Measurements from ENCODE around the gene ATRNL1.

The ATRNL1 gene

DNA sequence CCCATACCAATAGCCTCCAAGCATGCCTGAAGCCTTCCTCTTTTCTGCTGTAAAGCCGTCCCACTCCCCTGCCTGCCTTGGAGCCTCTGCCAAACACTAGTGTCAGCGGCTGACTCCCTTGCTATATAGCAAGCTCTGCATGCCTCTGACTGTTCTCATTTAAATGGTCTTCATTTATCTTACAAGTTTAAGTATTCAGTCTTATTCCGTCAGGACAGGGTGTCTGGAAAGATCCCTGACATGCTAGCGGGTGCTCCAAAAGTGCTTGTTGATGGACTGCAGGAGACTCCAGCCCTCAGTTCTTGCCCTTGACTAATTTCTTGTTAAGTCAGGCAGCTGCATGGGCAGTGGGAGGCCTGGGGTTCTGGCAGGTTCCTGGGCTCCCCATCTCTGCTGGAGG, 881.2 kb downstream of the ATRNL1 start:
- no peak overlapping the region for H3K27ac ChIP-seq (ENCODE audit: low read length)
- H3K4me1 ChIP-seq (ENCODE audit: low read length) = no peaks in the 10 kb centered on the region
- no peaks in the 10 kb centered on the region for H3K27me3 ChIP-seq (ENCODE audit: low read depth, low read length)
- no peaks in the 10 kb centered on the region for H3K36me3 ChIP-seq (replicated peaks; ENCODE audit: low read depth, low read length)
- no peak overlapping the region for H3K4me3 ChIP-seq (ENCODE audit: low read length)
- H3K79me2 ChIP-seq (ENCODE audit: low read length) = no peaks in the 10 kb centered on the region
- TF ChIP-seq EZH2phosphoT487 (IDR thresholded peaks at IDR 0.05; ENCODE audit: low read depth) (no peak), CTCF (IDR thresholded peaks at IDR 0.05; ENCODE audit: low read depth, low read length) (no peak)
- H3K9me3 ChIP-seq (ENCODE audit: insufficient read depth, low read length) = no peaks in the 10 kb centered on the region
- no peaks in the 10 kb centered on the region for H4K20me1 ChIP-seq (ENCODE audit: insufficient read depth, low read length)
- H3K4me2 ChIP-seq (ENCODE audit: low read length) = no peak overlapping the region
- no peak overlapping the region for H3K9ac ChIP-seq (ENCODE audit: low read length)
- no peak overlapping the region for H2AFZ ChIP-seq (ENCODE audit: low read depth, low read length)

DNA sequence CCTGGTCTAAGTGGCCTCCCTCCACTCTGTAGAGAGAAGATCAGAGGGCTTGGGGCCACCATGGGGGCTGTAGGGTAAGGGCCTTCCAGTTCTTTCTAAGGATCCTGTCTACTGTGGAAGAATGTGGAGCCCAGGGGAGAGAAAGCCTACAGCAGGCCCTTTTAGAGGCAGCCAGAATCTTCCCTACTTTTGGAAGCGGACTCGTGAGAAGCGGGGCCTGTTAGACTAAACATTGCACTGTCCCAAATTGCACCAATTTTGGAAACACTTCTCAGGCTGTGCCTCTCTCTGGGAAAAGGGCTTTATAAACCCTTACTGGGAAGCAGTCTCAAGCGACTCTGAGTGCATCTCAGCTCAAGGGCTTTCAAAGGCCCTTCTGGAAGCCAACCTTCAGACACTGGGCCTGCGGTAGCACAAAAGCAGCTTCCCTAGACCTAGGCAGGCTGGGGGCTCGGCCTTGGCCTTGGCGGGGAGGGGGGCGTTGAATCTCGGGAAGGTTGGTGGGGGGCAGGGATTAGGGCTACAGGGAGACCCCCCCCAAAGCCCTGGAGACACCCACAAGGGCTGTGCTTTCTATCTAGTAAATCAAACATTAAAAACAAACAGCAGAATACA, 881.8 kb downstream of the ATRNL1 start:
- Histone ChIP-seq H3K4me1 (ENCODE audit: low read length) (no peaks in the 10 kb centered on the region), H3K79me2 (ENCODE audit: low read length) (no peaks in the 10 kb centered on the region), H3K9ac (ENCODE audit: low read length) (no peak overlapping the region), H3K27me3 (ENCODE audit: low read depth, low read length) (no peaks in the 10 kb centered on the region), H3K36me3 (replicated peaks; ENCODE audit: low read depth, low read length) (no peaks in the 10 kb centered on the region), H3K4me2 (ENCODE audit: low read length) (no peak overlapping the region), H3K4me3 (ENCODE audit: low read length) (no peak overlapping the region), H2AFZ (ENCODE audit: low read depth, low read length) (no peak overlapping the region), H3K9me3 (ENCODE audit: insufficient read depth, low read length) (no peaks in the 10 kb centered on the region), H3K27ac (ENCODE audit: low read length) (no peak overlapping the region), H4K20me1 (ENCODE audit: insufficient read depth, low read length) (no peaks in the 10 kb centered on the region)
- TF ChIP-seq CTCF (IDR thresholded peaks at IDR 0.05; ENCODE audit: low read depth, low read length) (no peak), EZH2phosphoT487 (IDR thresholded peaks at IDR 0.05; ENCODE audit: low read depth) (no peak)

DNA sequence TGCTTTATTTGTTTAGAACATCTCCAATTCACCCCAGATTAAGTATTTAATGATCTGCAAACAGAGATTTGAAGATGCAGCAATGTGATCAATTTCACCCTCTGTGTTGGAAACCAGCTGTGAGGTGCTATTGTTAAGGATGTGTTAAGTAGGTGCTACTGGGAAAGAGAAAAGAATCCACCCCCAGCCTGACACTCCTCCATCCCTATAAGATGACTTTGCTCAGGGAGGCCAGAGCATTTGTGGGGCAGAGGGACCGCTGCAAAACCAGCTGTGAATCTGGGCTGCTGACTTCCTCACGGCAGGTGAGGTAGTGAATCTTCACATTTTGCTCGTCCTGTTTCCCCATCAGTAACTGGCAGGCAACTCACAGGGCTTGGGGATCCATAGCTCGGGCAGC, 882.3 kb downstream of the ATRNL1 start:
- Histone ChIP-seq H2AFZ (ENCODE audit: low read depth, low read length) (no peak overlapping the region), H4K20me1 (ENCODE audit: insufficient read depth, low read length) (no peaks in the 10 kb centered on the region), H3K27ac (ENCODE audit: low read length) (no peak overlapping the region), H3K36me3 (replicated peaks; ENCODE audit: low read depth, low read length) (no peaks in the 10 kb centered on the region), H3K4me2 (ENCODE audit: low read length) (no peak overlapping the region), H3K4me3 (ENCODE audit: low read length) (no peak overlapping the region), H3K79me2 (ENCODE audit: low read length) (no peaks in the 10 kb centered on the region), H3K27me3 (ENCODE audit: low read depth, low read length) (no peaks in the 10 kb centered on the region), H3K4me1 (ENCODE audit: low read length) (no peaks in the 10 kb centered on the region), H3K9ac (ENCODE audit: low read length) (no peak overlapping the region), H3K9me3 (ENCODE audit: insufficient read depth, low read length) (no peaks in the 10 kb centered on the region)
- no peak for TF ChIP-seq EZH2phosphoT487 (IDR thresholded peaks at IDR 0.05; ENCODE audit: low read depth)
- no peak for TF ChIP-seq CTCF (IDR thresholded peaks at IDR 0.05; ENCODE audit: low read depth, low read length)

DNA sequence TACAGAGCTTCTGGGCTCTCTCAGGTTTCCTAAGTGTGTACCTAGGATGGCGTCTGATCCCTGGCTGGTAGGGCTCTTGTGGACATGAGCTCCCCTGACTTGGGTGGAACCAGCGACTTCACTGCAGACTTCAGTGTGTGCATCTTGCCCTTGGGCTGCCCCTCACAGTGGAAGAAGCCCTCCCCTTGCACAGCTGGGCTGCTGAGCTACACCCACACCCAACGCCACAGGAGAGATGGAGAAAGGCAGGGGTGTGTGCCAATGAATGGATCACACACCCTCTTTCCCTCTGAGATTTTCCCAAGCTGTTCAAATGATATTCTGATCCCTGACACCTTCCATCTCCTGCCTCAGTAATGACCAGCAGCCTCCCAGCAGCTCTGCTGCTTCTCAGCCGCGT, 883.2 kb downstream of the ATRNL1 start:
- H3K27me3 ChIP-seq (ENCODE audit: low read depth, low read length) = no peaks in the 10 kb centered on the region
- no peak overlapping the region for H3K4me2 ChIP-seq (ENCODE audit: low read length)
- H3K4me3 ChIP-seq (ENCODE audit: low read length) = no peak overlapping the region
- no peaks in the 10 kb centered on the region for H4K20me1 ChIP-seq (ENCODE audit: insufficient read depth, low read length)
- H3K9me3 ChIP-seq (ENCODE audit: insufficient read depth, low read length) = no peaks in the 10 kb centered on the region
- no peak overlapping the region for H3K27ac ChIP-seq (ENCODE audit: low read length)
- no peaks in the 10 kb centered on the region for H3K36me3 ChIP-seq (replicated peaks; ENCODE audit: low read depth, low read length)
- no peak for TF ChIP-seq EZH2phosphoT487 (IDR thresholded peaks at IDR 0.05; ENCODE audit: low read depth)
- no peak for TF ChIP-seq CTCF (IDR thresholded peaks at IDR 0.05; ENCODE audit: low read depth, low read length)
- no peaks in the 10 kb centered on the region for H3K79me2 ChIP-seq (ENCODE audit: low read length)
- no peaks in the 10 kb centered on the region for H3K4me1 ChIP-seq (ENCODE audit: low read length)
- H2AFZ ChIP-seq (ENCODE audit: low read depth, low read length) = no peak overlapping the region
- no peak overlapping the region for H3K9ac ChIP-seq (ENCODE audit: low read length)
